A549 (cell line): ENCODE measurements around the gene CYP4A11. TPM values are rescaled to one million over a fixed set of nuclear protein-coding genes. Genes with fewer than 3 reads are reported as not detected.
"Not testable (repeated sequence)": the region's sequence is repeated elsewhere in the genome, so short reads cannot be mapped to it uniquely, and the experiment has no call there.

Experiments used
- ATAC-seq, 2 experiments: fragments of 200-7000 bp in 1 of 2; fragments of >200 bp in 1 of 2; cut with Nextera tagmentation in 1 of 2; cut with Tn5 transposase in 1 of 2; 3 replicates each; pipeline versions ENCODE4 v1.8.0 to v1.9.1; 2018 to 2020; ENCODE audit warnings: mild to moderate bottlenecking in 1 of 2, moderate library complexity in 1 of 2
- CTCF ChIA-PET: fragments of 300-600 bp; sonication (Branson Sonifier 250); formaldehyde crosslinking; extraction: SDS; loops from one replicate; lab custom pipeline; 2021; ENCODE audit warnings: antibody characterized with exemption, inconsistent platforms; lab: Yijun Ruan, JAX
- POLR2A ChIA-PET: fragments of 350-600 bp; formaldehyde crosslinking; extraction: SDS; loops from one replicate; lab custom pipeline; 2021; ENCODE audit warnings: antibody characterized with exemption, inconsistent platforms; lab: Yijun Ruan, JAX
- DNase-seq, 2 experiments: peaks; one replicate each; pipeline versions ENCODE4 v3.0.0 to v3.0.0-alpha.2; 2011 to 2016; ENCODE audit warnings: low read depth in 1 of 2, low spot score in 1 of 2
- FAIRE-seq: peaks from 2 replicates; lab custom pipeline; 2011; peaks lifted over from hg19 to GRCh38; lab: Jason Lieb, UNC
- H3K27ac ChIP-seq, 2 experiments: fragments of >200 bp; sonication (Bioruptor Twin); formaldehyde crosslinking; 3 replicates each; pipeline ENCODE4 v1.5.1; 2016 to 2017
- H3K4me1 ChIP-seq: fragments of >200 bp; sonication (Bioruptor Twin); formaldehyde crosslinking; 3 replicates; pipeline ENCODE4 v1.6.1; 2016
- H3K4me2 ChIP-seq: fragments of >200 bp; sonication (Bioruptor Twin); formaldehyde crosslinking; 3 replicates; pipeline ENCODE4 v1.6.1; 2016
- H3K4me3 ChIP-seq: fragments of >200 bp; sonication (Bioruptor Twin); formaldehyde crosslinking; 3 replicates; pipeline ENCODE4 v1.5.1; 2016
- H3K9me3 ChIP-seq: fragments of >200 bp; sonication (Bioruptor Twin); formaldehyde crosslinking; 3 replicates; pipeline ENCODE4 v1.6.1; 2016
- CBX2 ChIP-seq: fragments of 200-600 bp; sonication (generic); IDR thresholded peaks from 2 replicates; pipeline ENCODE4 v1.6.1; 2016; ENCODE audit warnings: low read depth, mild to moderate bottlenecking, borderline replicate concordance
- CEBPB ChIP-seq, 2 experiments: fragments of >200 bp in 1 of 2; sonication (Bioruptor Twin) in 1 of 2; formaldehyde crosslinking in 1 of 2; IDR thresholded peaks; 2 replicates each; pipeline ENCODE4 v1.6.1; 2012 to 2016
- CHD2 ChIP-seq: fragments of 150-350 bp; IDR thresholded peaks from 2 replicates; pipeline ENCODE4 v1.6.1; 2014; ENCODE audit warnings: low read length; ENCODE audit not compliant: partially characterized antibody
- EP300 ChIP-seq, 2 experiments: fragments of >200 bp; sonication (Bioruptor Twin); formaldehyde crosslinking; IDR thresholded peaks; 2 replicates in 1 of 2; 3 replicates in 1 of 2; pipeline ENCODE4 v1.6.1; 2016 to 2017
- FOXS1 ChIP-seq: fragments of 250-450 bp; sonication (Bioruptor Pico); IDR thresholded peaks from 2 replicates; pipeline ENCODE4 v1.5.0; 2020; ENCODE audit warnings: mild to moderate bottlenecking, moderate library complexity
- GATA3 ChIP-seq: IDR thresholded peaks from 2 replicates; pipeline ENCODE4 v1.6.1; 2012; ENCODE audit warnings: borderline replicate concordance
- HDAC2 ChIP-seq: fragments of 200-600 bp; sonication (generic); IDR thresholded peaks from 2 replicates; pipeline ENCODE4 v1.6.1; 2016
- HOXB13 ChIP-seq: fragments of 250-450 bp; sonication (Bioruptor Pico); IDR thresholded peaks from 2 replicates; pipeline ENCODE4 v1.5.0; 2020; ENCODE audit warnings: low read depth, mild to moderate bottlenecking, moderate library complexity
- JUN ChIP-seq, 2 experiments: fragments of >200 bp; sonication (Bioruptor Twin); formaldehyde crosslinking; IDR thresholded peaks; 2 replicates in 1 of 2; 3 replicates in 1 of 2; pipeline ENCODE4 v1.6.1; 2016 to 2017
- MAZ ChIP-seq: fragments of 150-350 bp; IDR thresholded peaks from 2 replicates; pipeline ENCODE4 v1.6.1; 2014; ENCODE audit warnings: antibody characterized with exemption, low read depth, low read length, borderline replicate concordance
- MYC ChIP-seq: IDR thresholded peaks from 2 replicates; pipeline ENCODE4 v1.6.1; 2012; ENCODE audit warnings: mild to moderate bottlenecking, inconsistent platforms, low read length, improper control_type of control experiment, borderline replicate concordance
- NFE2L2 ChIP-seq: fragments of 150-350 bp; conservative IDR thresholded peaks from 2 replicates; pipeline ENCODE4 v1.6.1; 2014; ENCODE audit warnings: low read length
- NPAS2 ChIP-seq: fragments of 250-450 bp; sonication (Bioruptor Pico); IDR thresholded peaks from 2 replicates; pipeline ENCODE4 v1.8.0; 2022; ENCODE audit warnings: mild to moderate bottlenecking, moderate library complexity, borderline replicate concordance
- NR3C1 ChIP-seq: fragments of >200 bp; sonication (Bioruptor Twin); formaldehyde crosslinking; IDR thresholded peaks from 3 replicates; pipeline ENCODE4 v1.6.1; 2017
- PHF8 ChIP-seq: fragments of 200-600 bp; sonication (generic); IDR thresholded peaks from 2 replicates; pipeline ENCODE4 v1.6.1; 2016; ENCODE audit warnings: low read depth, mild to moderate bottlenecking, antibody characterized with exemption, moderate library complexity, borderline replicate concordance
- POLR2AphosphoS2 ChIP-seq: conservative IDR thresholded peaks from 2 replicates; pipeline ENCODE4 v1.6.1; 2012; ENCODE audit warnings: low read length, improper control_type of control experiment, inconsistent platforms
- SMC3 ChIP-seq: fragments of >200 bp; sonication (Bioruptor Twin); formaldehyde crosslinking; IDR thresholded peaks from 3 replicates; pipeline ENCODE4 v1.6.1; 2018; ENCODE audit warnings: inconsistent platforms
- ZNF302 ChIP-seq: fragments of 250-450 bp; sonication (Bioruptor Pico); IDR thresholded peaks from 2 replicates; pipeline ENCODE4 v1.9.0; 2021; ENCODE audit warnings: inconsistent platforms, mild to moderate bottlenecking, moderate library complexity
- ZSCAN20 ChIP-seq: fragments of 250-450 bp; sonication (Bioruptor Pico); IDR thresholded peaks from 2 replicates; pipeline ENCODE4 v1.8.0; 2022; ENCODE audit warnings: mild to moderate bottlenecking, moderate library complexity
- WGBS: methylation state at CpG from one replicate; pipeline ENCODE4 v1.1.6; 2017; ENCODE audit errors: missing lambda C conversion rate; 5-methylcytosine and 5-hydroxymethylcytosine counted together
- polyA plus RNA-seq, 4 experiments: library from polyadenylated mRNA; depleted of rRNA in 3 of 4; stranded (reverse); fragments of >200 nt; fragmentation: RNase III in 1 of 4; extraction: RNeasy Plus Mini Kit Qiagen cat#74134 plus additional on column Dnase treatment in 1 of 4; gene quantifications; 2 replicates in 3 of 4; 3 replicates in 1 of 4; pipeline ENCODE4 v1.2.3, GENCODE V29; 2011 to 2017
- TF ChIP-seq, protein P1 (sequence below): fragments of 250-450 bp; sonication (Bioruptor Pico); IDR thresholded peaks from 2 replicates; pipeline ENCODE4 v1.5.0; 2020; ENCODE audit warnings: low read depth, mild to moderate bottlenecking, moderate library complexity
- TF ChIP-seq, protein P2 (sequence below): fragments of >200 bp; sonication (Bioruptor Twin); formaldehyde crosslinking; IDR thresholded peaks from 3 replicates; pipeline ENCODE4 v1.6.1; 2016
- TF ChIP-seq, protein P3 (sequence below): fragments of >200 bp; sonication (Bioruptor Twin); formaldehyde crosslinking; IDR thresholded peaks from 3 replicates; pipeline ENCODE4 v1.5.1; 2016
- TF ChIP-seq, protein P4 (sequence below): IDR thresholded peaks from 2 replicates; pipeline ENCODE4 v1.6.1; 2012

Gene CYP4A11
- polyA plus RNA-seq, 2 of the 4 experiments (the other 2 are of a cell fraction) = not detected

DNA sequence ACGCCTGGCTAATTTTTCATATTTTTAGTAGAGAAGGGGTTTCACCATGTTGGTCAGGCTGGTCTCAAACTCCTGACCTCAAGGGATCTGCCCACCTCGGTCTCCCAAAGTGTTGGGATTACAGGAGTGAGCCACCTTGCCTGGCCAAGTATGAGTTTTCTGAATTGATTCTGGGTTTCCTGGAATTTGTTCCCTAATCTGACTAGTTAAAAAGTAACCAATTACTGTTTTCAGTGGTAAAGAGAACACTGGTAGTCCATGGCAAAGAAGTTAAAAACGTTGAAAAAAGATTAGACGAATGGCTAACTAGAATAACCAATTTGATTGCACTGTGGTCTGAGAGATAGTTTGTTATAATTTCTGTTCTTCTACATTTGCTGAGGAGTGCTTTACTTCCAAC lies 21.0 kb upstream of the CYP4A11 start:
- ATAC-seq, FAIRE-seq, H3K4me3 ChIP-seq, H3K4me1 ChIP-seq, CTCF ChIA-PET, H3K27ac ChIP-seq, H3K9me3 ChIP-seq, POLR2A ChIA-PET, H3K4me2 ChIP-seq, DNase-seq: not testable (repeated sequence)
- WGBS = 8% methylated on average over 4 of the region's 4 CpGs

DNA sequence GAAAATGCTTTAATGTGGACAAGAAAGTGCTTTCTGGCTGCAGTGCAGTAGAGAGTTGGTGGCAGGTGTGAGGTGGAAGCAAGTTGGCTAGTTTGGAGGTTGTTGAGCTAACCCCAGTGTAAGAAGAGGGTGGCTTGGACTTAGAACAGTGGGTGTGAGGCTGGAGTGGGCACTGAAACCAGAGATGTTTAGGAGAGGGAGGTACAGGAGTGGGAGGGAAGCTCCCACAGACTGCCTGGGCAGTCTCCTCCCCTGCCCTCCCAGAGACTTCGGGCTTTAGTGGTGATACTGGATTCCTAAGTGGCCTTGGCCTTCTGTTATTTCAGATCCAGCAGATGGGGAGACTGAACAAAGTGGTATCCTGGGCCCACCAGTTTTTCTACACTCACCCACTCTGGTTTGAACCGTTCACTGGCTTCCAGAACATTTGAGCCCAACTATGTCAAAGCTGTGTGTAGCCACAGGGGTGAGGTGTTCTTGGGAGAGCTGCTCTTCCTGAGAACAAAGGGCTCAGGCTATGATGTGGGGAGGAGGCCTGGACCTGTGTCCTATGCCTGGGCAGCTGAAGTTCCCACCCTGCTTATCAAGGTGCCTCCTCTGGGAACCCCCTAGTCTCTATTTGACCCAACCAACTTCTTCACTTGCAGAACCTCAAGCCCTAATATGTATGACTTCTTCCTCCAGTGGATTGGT lies 19.9 kb upstream of the CYP4A11 start:
- no peak for FAIRE-seq

DNA sequence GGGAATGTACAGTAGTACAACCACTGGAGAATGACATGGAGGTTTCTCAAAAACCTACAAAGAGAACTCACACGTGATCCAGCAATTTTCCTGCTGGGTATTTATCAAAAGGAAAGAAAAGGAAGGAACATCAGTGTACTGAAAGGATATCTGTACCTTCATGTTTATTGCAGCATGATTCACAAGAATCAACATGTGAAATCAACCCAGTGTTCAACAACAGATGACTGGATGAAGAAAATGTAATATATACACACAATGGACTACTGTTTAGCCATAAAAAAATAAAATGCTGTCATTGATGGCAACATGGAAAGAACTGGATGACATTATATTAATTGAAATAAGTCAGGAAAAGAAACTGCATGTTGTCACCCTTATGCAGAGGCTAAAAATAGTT lies 19.0 kb upstream of the CYP4A11 start:
- no peak overlapping the region for H3K4me3 ChIP-seq
- no peak for DNase-seq
- H3K27ac ChIP-seq = no peak overlapping the region
- no peaks in the 10 kb centered on the region for H3K9me3 ChIP-seq
- CTCF ChIA-PET = no interaction called here
- no peak for TF ChIP-seq NPAS2
- no peak for TF ChIP-seq FOXS1 (CRISPR knock-in tag)
- no peak for TF ChIP-seq CBX2
- no peak for TF ChIP-seq JUN (IDR thresholded peaks at IDR 0.05)
- TF ChIP-seq, protein P1, sequence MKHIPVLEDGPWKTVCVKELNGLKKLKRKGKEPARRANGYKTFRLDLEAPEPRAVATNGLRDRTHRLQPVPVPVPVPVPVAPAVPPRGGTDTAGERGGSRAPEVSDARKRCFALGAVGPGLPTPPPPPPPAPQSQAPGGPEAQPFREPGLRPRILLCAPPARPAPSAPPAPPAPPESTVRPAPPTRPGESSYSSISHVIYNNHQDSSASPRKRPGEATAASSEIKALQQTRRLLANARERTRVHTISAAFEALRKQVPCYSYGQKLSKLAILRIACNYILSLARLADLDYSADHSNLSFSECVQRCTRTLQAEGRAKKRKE = no peak
- TF ChIP-seq PHF8 = no peak
- TF ChIP-seq, protein P2, sequence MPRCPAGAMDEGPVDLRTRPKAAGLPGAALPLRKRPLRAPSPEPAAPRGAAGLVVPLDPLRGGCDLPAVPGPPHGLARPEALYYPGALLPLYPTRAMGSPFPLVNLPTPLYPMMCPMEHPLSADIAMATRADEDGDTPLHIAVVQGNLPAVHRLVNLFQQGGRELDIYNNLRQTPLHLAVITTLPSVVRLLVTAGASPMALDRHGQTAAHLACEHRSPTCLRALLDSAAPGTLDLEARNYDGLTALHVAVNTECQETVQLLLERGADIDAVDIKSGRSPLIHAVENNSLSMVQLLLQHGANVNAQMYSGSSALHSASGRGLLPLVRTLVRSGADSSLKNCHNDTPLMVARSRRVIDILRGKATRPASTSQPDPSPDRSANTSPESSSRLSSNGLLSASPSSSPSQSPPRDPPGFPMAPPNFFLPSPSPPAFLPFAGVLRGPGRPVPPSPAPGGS = no peak
- no peak for TF ChIP-seq GATA3
- no peak for TF ChIP-seq NR3C1
- no peak for TF ChIP-seq CHD2
- TF ChIP-seq MYC = no peak
- TF ChIP-seq SMC3 = no peak
- ATAC-seq = no peak
- H3K4me2 ChIP-seq = no peak overlapping the region
- WGBS = 0% methylated on average over 1 of the region's 1 CpG
- no peak for FAIRE-seq
- H3K4me1 ChIP-seq = no peaks in the 10 kb centered on the region
- POLR2A ChIA-PET = no interaction called here

More for the DNA sequence above, 19.9 kb upstream of the CYP4A11 start:
- CTCF ChIA-PET = no interaction called here
- WGBS = 17% methylated on average over 2 of the region's 2 CpGs
- no peaks in the 10 kb centered on the region for H3K4me1 ChIP-seq
- no peaks in the 10 kb centered on the region for H3K9me3 ChIP-seq
- TF ChIP-seq, protein P3, sequence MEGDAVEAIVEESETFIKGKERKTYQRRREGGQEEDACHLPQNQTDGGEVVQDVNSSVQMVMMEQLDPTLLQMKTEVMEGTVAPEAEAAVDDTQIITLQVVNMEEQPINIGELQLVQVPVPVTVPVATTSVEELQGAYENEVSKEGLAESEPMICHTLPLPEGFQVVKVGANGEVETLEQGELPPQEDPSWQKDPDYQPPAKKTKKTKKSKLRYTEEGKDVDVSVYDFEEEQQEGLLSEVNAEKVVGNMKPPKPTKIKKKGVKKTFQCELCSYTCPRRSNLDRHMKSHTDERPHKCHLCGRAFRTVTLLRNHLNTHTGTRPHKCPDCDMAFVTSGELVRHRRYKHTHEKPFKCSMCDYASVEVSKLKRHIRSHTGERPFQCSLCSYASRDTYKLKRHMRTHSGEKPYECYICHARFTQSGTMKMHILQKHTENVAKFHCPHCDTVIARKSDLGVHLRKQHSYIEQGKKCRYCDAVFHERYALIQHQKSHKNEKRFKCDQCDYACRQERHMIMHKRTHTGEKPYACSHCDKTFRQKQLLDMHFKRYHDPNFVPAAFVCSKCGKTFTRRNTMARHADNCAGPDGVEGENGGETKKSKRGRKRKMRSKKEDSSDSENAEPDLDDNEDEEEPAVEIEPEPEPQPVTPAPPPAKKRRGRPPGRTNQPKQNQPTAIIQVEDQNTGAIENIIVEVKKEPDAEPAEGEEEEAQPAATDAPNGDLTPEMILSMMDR = no peak
- TF ChIP-seq CEBPB (IDR thresholded peaks at IDR 0.05) = no peak
- no peak for TF ChIP-seq NFE2L2
- TF ChIP-seq ZSCAN20 = no peak
- TF ChIP-seq, protein P4, sequence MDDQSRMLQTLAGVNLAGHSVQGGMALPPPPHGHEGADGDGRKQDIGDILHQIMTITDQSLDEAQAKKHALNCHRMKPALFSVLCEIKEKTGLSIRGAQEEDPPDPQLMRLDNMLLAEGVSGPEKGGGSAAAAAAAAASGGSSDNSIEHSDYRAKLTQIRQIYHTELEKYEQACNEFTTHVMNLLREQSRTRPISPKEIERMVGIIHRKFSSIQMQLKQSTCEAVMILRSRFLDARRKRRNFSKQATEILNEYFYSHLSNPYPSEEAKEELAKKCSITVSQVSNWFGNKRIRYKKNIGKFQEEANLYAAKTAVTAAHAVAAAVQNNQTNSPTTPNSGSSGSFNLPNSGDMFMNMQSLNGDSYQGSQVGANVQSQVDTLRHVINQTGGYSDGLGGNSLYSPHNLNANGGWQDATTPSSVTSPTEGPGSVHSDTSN = no peak
- no peak for TF ChIP-seq ZNF302 (CRISPR knock-in tag)
- TF ChIP-seq EP300 (IDR thresholded peaks at IDR 0.05) = no peak
- TF ChIP-seq HDAC2 = no peak
- no peak for TF ChIP-seq POLR2AphosphoS2
- no peak for TF ChIP-seq HOXB13 (CRISPR knock-in tag)
- TF ChIP-seq MAZ = no peak
- TF ChIP-seq, all 56 proteins: peak for 0
- POLR2A ChIA-PET = no interaction called here
- H3K4me3 ChIP-seq = no peak overlapping the region
- DNase-seq (no peak), ATAC-seq (peak in 1 of 2 experiments; percentile 13; a peak in 1 of 6 replicates)
- no peak overlapping the region for H3K4me2 ChIP-seq
- no peak overlapping the region for H3K27ac ChIP-seq

DNA sequence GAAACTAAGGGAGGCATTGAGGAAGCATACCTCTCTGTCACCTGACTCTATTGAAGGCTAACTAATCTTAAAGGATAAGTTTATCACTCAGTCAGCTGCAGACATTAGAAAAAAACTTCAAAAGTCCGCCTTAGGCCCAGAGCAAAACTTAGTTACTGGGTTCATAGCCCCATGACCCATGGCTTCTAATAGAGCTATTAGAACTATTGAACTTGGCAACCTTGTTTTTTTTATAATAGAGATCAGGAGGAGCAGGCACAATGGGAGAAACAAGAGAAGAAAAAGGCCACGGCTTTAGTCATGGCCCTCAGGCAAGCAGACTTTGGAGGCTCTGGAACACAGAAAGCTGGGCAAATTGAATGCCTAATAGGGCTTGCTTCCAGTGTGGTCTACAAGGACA lies 13.8 kb upstream of the CYP4A11 start:
- H3K27ac ChIP-seq, DNase-seq, FAIRE-seq, H3K9me3 ChIP-seq, H3K4me3 ChIP-seq, ATAC-seq, POLR2A ChIA-PET, H3K4me2 ChIP-seq, H3K4me1 ChIP-seq, CTCF ChIA-PET: not testable (repeated sequence)
- 7% methylated on average over 2 of the region's 2 CpGs for WGBS

DNA sequence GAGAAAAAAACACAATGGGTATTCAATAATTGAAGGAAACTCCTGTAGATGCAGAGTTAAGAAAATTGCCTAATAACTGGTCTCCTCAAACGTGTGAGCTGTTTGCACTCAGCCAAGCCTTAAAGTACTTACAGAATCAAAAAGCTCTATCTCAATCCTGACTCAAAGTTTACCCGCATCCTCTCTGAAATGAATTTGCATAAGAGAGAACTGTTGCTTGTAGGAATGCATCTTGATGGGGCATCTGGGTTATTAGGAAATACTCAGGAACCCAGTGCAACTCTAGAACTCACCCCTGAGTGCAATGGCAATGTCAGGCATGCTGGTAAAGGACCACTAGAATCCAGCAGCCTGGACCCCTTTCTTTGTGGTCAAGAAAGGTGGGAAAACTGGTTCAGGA lies 12.6 kb upstream of the CYP4A11 start:
- CTCF ChIA-PET, H3K9me3 ChIP-seq, H3K4me3 ChIP-seq, H3K4me1 ChIP-seq, ATAC-seq, POLR2A ChIA-PET, FAIRE-seq, H3K27ac ChIP-seq, DNase-seq, H3K4me2 ChIP-seq: not testable (repeated sequence)
- 19% methylated on average over 2 of the region's 2 CpGs for WGBS
